GM21390 (cell line): Measurements from ENCODE around the gene MUC4.
"Not testable (repeated sequence)": the region's sequence is repeated elsewhere in the genome, so short reads cannot be mapped to it uniquely, and the experiment has no call there.

Experiments used
- ATAC-seq: cut with Tn5 transposase; IDR thresholded peaks from one replicate; pipeline ENCODE4 v1.9.1; 2021; ENCODE audit not compliant: unreplicated experiment

The MUC4 gene

GRCh38 chr3:195720831-195721506 is 90.8 kb downstream of the MUC4 start, which contains the start of gene MUC20:
Gene MUC20 (plus strand): TSS chr3:195720978. CDS start chr3:195721008, 30 bp downstream.
- ATAC-seq = not testable (repeated sequence)

GRCh38 chr3:195719514-195720254 is 92.0 kb downstream of the MUC4 start:
- ATAC-seq = not testable (repeated sequence)

- ATAC-seq = no peak
Measured at GRCh38 chr3:195718477-195718984, 93.2 kb downstream of the MUC4 start.

GRCh38 chr3:195717852-195718476 is 93.8 kb downstream of the MUC4 start:
- ATAC-seq = no peak

GRCh38 chr3:195717416-195717815 is 94.3 kb downstream of the MUC4 start:
- no peak for ATAC-seq

GRCh38 chr3:195715583-195716266 is 96.0 kb downstream of the MUC4 start:
- no peak for ATAC-seq

- no peak for ATAC-seq
Measured at GRCh38 chr3:195715134-195715533, 96.6 kb downstream of the MUC4 start.

- ATAC-seq = no peak
Measured at GRCh38 chr3:195714380-195715011, 97.2 kb downstream of the MUC4 start.

- not testable (repeated sequence) for ATAC-seq
Measured at GRCh38 chr3:195713150-195713549, 98.6 kb downstream of the MUC4 start.

GRCh38 chr3:195712535-195712910 is 99.2 kb downstream of the MUC4 start:
- not testable (repeated sequence) for ATAC-seq

GRCh38 chr3:195711813-195712534 is 99.8 kb downstream of the MUC4 start:
- ATAC-seq = no peak

- ATAC-seq = not testable (repeated sequence)
Measured at GRCh38 chr3:195711091-195711812, 100.5 kb downstream of the MUC4 start.

- ATAC-seq = not testable (repeated sequence)
Measured at GRCh38 chr3:195710126-195710905, 101.4 kb downstream of the MUC4 start.

- ATAC-seq = no peak
Measured at GRCh38 chr3:195709676-195710085, 102.0 kb downstream of the MUC4 start.

- ATAC-seq = no peak
Measured at GRCh38 chr3:195708626-195709481, 102.9 kb downstream of the MUC4 start.

GRCh38 chr3:195708061-195708460 is 103.7 kb downstream of the MUC4 start:
- no peak for ATAC-seq
